DOHH2 (cell line): Measurements from ENCODE around the gene SALL2.

Source experiments
- H3F3A ChIP-seq: fragments of 200-600 bp; sonication (generic), shearing (Covaris generic); 2 replicates; pipeline ENCODE4 v1.6.0; 2016; ENCODE audit warnings: antibody characterized with exemption, mild to moderate bottlenecking; ENCODE audit not compliant: control insufficient read depth, insufficient read depth
- H3K27ac ChIP-seq: fragments of 200-600 bp; sonication (generic); 2 replicates; pipeline ENCODE4 v1.5.1; 2014; ENCODE audit warnings: low read depth, mild to moderate bottlenecking, low read length, moderate library complexity
- H3K27me3 ChIP-seq: fragments of 200-600 bp; sonication (generic); 2 replicates; pipeline ENCODE4 v1.6.1; 2014; ENCODE audit warnings: mild to moderate bottlenecking, low read length, mixed read lengths; ENCODE audit not compliant: control insufficient read depth
- H3K36me3 ChIP-seq: fragments of 200-600 bp; sonication (generic); 2 replicates; pipeline ENCODE4 v1.6.1; 2014; ENCODE audit warnings: mild to moderate bottlenecking, low read length, moderate library complexity, mixed read lengths; ENCODE audit not compliant: control insufficient read depth
- H3K4me1 ChIP-seq: fragments of 200-600 bp; sonication (generic); 2 replicates; pipeline ENCODE4 v1.6.1; 2014; ENCODE audit warnings: mild to moderate bottlenecking, low read length, mixed read lengths; ENCODE audit not compliant: control insufficient read depth
- H3K4me2 ChIP-seq: fragments of 200-600 bp; sonication (generic); 2 replicates; pipeline ENCODE4 v1.6.0; 2014; ENCODE audit warnings: mild to moderate bottlenecking, low read length, moderate library complexity
- H3K4me3 ChIP-seq: fragments of 200-600 bp; sonication (generic); 2 replicates; pipeline ENCODE4 v1.5.1; 2014; ENCODE audit warnings: mild to moderate bottlenecking, low read length, mixed read lengths
- H3K79me2 ChIP-seq: fragments of 200-600 bp; sonication (generic); 2 replicates; pipeline ENCODE4 v1.6.1; 2014; ENCODE audit warnings: mild to moderate bottlenecking, low read length, mixed read lengths; ENCODE audit not compliant: control insufficient read depth
- H3K9me2 ChIP-seq: fragments of 200-600 bp; sonication (generic); replicated peaks from 2 replicates; pipeline ENCODE4 v1.6.1; 2014; ENCODE audit warnings: mild to moderate bottlenecking, low read length, mixed read lengths; ENCODE audit not compliant: control insufficient read depth
- H3K9me3 ChIP-seq: fragments of 200-600 bp; sonication (generic); 2 replicates; pipeline ENCODE4 v1.6.1; 2014; ENCODE audit warnings: antibody characterized with exemption, low read length, mixed read lengths; ENCODE audit not compliant: control insufficient read depth, insufficient read depth
- H4K20me1 ChIP-seq: fragments of 200-600 bp; sonication (generic); 2 replicates; pipeline ENCODE4 v1.6.0; 2014; ENCODE audit warnings: low read depth, mild to moderate bottlenecking, antibody characterized with exemption, low read length, moderate library complexity; ENCODE audit not compliant: control insufficient read depth, insufficient read depth
- EZH2phosphoT487 ChIP-seq: fragments of 200-600 bp; sonication (generic); IDR thresholded peaks from 2 replicates; pipeline ENCODE4 v1.6.1; 2017; ENCODE audit warnings: borderline replicate concordance, mild to moderate bottlenecking, antibody characterized with exemption, low read length, moderate library complexity, mixed read lengths
- TF ChIP-seq, protein P1 (sequence below): fragments of 200-600 bp; sonication (generic); IDR thresholded peaks from one replicate; pipeline ENCODE4 v1.5.1; 2014; ENCODE audit warnings: antibody characterized with exemption, mild to moderate bottlenecking, low read depth, low read length; ENCODE audit not compliant: poor library complexity, severe bottlenecking

SALL2 gene

DNA sequence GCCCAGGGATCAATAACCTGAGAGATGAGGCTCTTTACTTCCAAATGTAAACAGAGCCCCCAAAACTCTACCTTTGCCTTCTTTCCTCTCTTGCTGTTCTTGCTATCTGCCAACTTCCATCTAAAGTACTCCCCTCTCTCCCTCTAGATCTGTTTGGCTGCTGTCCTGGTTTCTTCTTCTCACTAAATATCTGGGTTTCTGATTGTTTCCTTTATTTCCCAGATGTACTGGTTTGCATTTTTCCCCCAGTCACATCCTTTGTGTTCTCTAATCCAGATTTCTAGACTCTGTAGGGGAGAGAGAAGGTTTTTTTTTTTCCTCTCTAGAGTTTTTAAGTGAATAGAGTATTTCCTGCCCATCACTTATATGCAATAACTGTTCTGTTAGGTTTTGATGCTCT lies 7.1 kb upstream of the SALL2 start:
- Histone ChIP-seq H3K79me2 (no peaks in the 10 kb centered on the region), H3K9me3 (no peaks in the 10 kb centered on the region), H3K36me3 (no peaks in the 10 kb centered on the region), H3K27ac (no peak overlapping the region), H3K4me1 (peaks cover 32% of the 10 kb centered on the region), H4K20me1 (no peaks in the 10 kb centered on the region), H3F3A (peaks cover 9% of the 10 kb centered on the region), H3K4me2 (no peak overlapping the region), H3K4me3 (no peak overlapping the region), H3K9me2 (no peaks in the 10 kb centered on the region), H3K27me3 (peaks cover 28% of the 10 kb centered on the region)
- no peak for TF ChIP-seq EZH2phosphoT487
- TF ChIP-seq, protein P1, sequence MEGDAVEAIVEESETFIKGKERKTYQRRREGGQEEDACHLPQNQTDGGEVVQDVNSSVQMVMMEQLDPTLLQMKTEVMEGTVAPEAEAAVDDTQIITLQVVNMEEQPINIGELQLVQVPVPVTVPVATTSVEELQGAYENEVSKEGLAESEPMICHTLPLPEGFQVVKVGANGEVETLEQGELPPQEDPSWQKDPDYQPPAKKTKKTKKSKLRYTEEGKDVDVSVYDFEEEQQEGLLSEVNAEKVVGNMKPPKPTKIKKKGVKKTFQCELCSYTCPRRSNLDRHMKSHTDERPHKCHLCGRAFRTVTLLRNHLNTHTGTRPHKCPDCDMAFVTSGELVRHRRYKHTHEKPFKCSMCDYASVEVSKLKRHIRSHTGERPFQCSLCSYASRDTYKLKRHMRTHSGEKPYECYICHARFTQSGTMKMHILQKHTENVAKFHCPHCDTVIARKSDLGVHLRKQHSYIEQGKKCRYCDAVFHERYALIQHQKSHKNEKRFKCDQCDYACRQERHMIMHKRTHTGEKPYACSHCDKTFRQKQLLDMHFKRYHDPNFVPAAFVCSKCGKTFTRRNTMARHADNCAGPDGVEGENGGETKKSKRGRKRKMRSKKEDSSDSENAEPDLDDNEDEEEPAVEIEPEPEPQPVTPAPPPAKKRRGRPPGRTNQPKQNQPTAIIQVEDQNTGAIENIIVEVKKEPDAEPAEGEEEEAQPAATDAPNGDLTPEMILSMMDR = no peak

DNA sequence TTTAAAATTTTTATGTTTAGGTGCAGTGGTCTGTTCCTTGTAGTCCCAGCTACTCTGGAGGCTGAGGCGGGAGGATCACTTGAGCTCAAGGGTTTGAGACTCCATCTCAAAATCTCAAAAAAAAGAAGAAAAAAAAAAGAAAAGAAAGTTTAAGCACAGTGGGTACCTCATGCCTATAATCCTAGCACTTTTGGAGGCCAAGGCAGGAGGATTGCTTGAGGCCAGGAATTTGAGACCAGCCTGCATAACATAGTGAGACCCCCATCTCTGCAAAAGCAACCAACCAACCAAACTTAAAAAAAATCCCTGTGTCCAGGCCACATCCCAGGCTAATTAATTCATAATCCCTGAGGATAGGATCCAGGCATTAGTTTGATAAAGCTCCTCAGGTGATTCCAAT lies 3.4 kb upstream of the SALL2 start:
- Histone ChIP-seq H4K20me1 (no peaks in the 10 kb centered on the region), H3K27ac (no peak overlapping the region), H3K4me1 (peaks cover 39% of the 10 kb centered on the region), H3K4me3 (no peak overlapping the region), H3K36me3 (0 out of 2 replicates have a peak, but pooled peaks cover 2% of the 10 kb centered on the region), H3K9me2 (no peaks in the 10 kb centered on the region), H3F3A (peaks cover 13% of the 10 kb centered on the region), H3K79me2 (peaks cover 4% of the 10 kb centered on the region), H3K4me2 (no peak overlapping the region), H3K27me3 (peaks cover 7% of the 10 kb centered on the region), H3K9me3 (no peaks in the 10 kb centered on the region)
- TF ChIP-seq EZH2phosphoT487 = no peak
- TF ChIP-seq, protein P1 = no peak

DNA sequence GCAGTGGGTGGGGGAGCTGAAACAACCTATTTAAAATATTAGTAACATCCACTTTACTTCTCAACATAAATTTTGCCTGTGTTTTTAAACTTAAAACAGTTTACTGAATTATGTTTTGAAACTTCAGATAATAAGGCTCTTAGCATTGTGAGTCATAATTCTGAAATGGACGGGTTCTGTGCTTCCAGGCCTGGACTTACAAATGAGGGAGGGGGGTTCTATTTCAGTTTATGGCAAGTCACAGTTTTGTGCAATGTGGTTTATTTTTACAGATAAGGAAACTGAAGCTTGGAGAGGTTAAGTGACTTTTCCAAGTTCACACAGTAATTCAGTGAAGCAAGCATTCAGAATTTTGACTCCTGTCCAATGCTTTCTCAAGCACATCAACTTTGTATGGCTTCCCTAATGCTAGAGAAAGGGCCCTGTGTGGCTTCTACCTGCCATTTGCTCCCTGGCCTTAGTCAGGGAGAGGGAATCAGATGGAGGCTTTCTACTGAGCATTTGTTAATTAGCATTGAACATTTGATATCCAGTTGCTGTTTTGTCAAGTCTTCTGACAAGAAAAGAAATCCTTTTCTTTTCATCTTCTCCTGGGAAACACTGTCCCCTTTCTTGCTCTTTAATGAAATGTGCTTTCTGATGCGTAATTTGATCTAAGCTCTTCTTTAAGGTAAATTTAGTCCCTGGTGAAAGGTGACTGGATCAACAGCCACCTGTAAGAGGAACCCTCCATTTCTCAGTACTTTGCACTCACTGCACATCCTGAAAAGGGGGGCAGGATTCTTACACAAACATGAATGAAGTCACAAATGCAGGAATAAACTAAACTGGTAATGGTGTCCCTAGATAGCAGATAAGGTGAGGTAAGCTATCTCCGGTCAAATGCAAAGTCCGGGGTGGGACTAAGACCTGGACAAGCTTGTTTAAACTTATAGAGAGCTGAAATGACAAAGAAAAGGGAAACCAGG lies 2.5 kb upstream of the SALL2 start:
- H3K9me3 ChIP-seq = no peaks in the 10 kb centered on the region
- peak overlapping the region; percentile 30 for H3K4me2 ChIP-seq
- 0 out of 2 replicates have a peak overlapping the region, but pooled peaks have one; percentile 1 for H3K27ac ChIP-seq
- H3K27me3 ChIP-seq = peaks cover 5% of the 10 kb centered on the region
- H4K20me1 ChIP-seq = no peaks in the 10 kb centered on the region
- H3F3A ChIP-seq = peaks cover 13% of the 10 kb centered on the region
- H3K36me3 ChIP-seq = 0 out of 2 replicates have a peak, but pooled peaks cover 4% of the 10 kb centered on the region
- H3K79me2 ChIP-seq = peaks cover 4% of the 10 kb centered on the region
- no peaks in the 10 kb centered on the region for H3K9me2 ChIP-seq
- no peak overlapping the region for H3K4me3 ChIP-seq
- peaks cover 36% of the 10 kb centered on the region for H3K4me1 ChIP-seq
- TF ChIP-seq, protein P1 = no peak
- TF ChIP-seq EZH2phosphoT487 = no peak
